H9 (cell line): ENCODE measurements around the gene HSPB2. TPM values are rescaled to one million over a fixed set of nuclear protein-coding genes. Genes with fewer than 3 reads are reported as not detected.

Experiments used
- DNase-seq: peaks from one replicate; pipeline ENCODE4 v3.0.0-alpha.2; 2017
- H2AFZ ChIP-seq: one replicate; pipeline ENCODE4 v1.6.1; 2013; ENCODE audit warnings: mild to moderate bottlenecking, low read length, control low read depth, moderate library complexity
- H2AK5ac ChIP-seq: 2 replicates; pipeline ENCODE4 v1.6.1; 2013; ENCODE audit warnings: low read length, control low read depth, mixed read lengths; ENCODE audit not compliant: insufficient read length
- H2BK120ac ChIP-seq: one replicate; pipeline ENCODE4 v1.6.1; 2013; ENCODE audit warnings: low read depth, mild to moderate bottlenecking, low read length, control low read depth, inconsistent platforms; ENCODE audit not compliant: poor library complexity, severe bottlenecking
- H2BK12ac ChIP-seq: 2 replicates; pipeline ENCODE4 v1.6.1; 2013; ENCODE audit warnings: low read length, control low read depth, mixed read lengths, low read depth; ENCODE audit not compliant: insufficient read length
- H2BK15ac ChIP-seq: 2 replicates; pipeline ENCODE4 v1.6.1; 2013; ENCODE audit warnings: low read depth, low read length, control low read depth
- H2BK20ac ChIP-seq: one replicate; pipeline ENCODE4 v1.6.1; 2013; ENCODE audit warnings: low read depth, mild to moderate bottlenecking, low read length, control low read depth, inconsistent platforms; ENCODE audit not compliant: poor library complexity, severe bottlenecking
- H2BK5ac ChIP-seq: 2 replicates; pipeline ENCODE4 v1.6.1; 2013; ENCODE audit warnings: low read length, control low read depth, mixed read lengths; ENCODE audit not compliant: insufficient read length
- H3K14ac ChIP-seq: 2 replicates; pipeline ENCODE4 v1.6.1; 2013; ENCODE audit warnings: low read length, control low read depth; ENCODE audit not compliant: insufficient read depth
- H3K18ac ChIP-seq: 2 replicates; pipeline ENCODE4 v1.6.1; 2013; ENCODE audit warnings: low read depth, mild to moderate bottlenecking, mixed read lengths, low read length, control low read depth; ENCODE audit not compliant: insufficient read length
- H3K23ac ChIP-seq: 2 replicates; pipeline ENCODE4 v1.6.1; 2013; ENCODE audit warnings: low read length, control low read depth, mixed read lengths, low read depth; ENCODE audit not compliant: insufficient read length
- H3K23me2 ChIP-seq: 2 replicates; pipeline ENCODE4 v1.6.1; 2013; ENCODE audit warnings: low read depth, mild to moderate bottlenecking, mixed read lengths, low read length, control low read depth; ENCODE audit not compliant: insufficient read length, poor library complexity, severe bottlenecking
- H3K27ac ChIP-seq: 2 replicates; pipeline ENCODE4 v1.5.1; 2013; ENCODE audit warnings: low read length, control low read depth, mixed read lengths, low read depth; ENCODE audit not compliant: insufficient read length
- H3K27me3 ChIP-seq: 2 replicates; pipeline ENCODE4 v1.6.1; 2013; ENCODE audit warnings: low read length, control low read depth, inconsistent platforms; ENCODE audit not compliant: insufficient read depth
- H3K4ac ChIP-seq: 2 replicates; pipeline ENCODE4 v1.6.1; 2013; ENCODE audit warnings: low read depth, mild to moderate bottlenecking, control low read depth, inconsistent platforms, low read length, moderate library complexity
- H3K4me1 ChIP-seq: 2 replicates; pipeline ENCODE4 v1.6.1; 2013; ENCODE audit warnings: low read length, control low read depth, inconsistent platforms; ENCODE audit not compliant: insufficient read depth
- H3K4me2 ChIP-seq: 2 replicates; pipeline ENCODE4 v1.6.1; 2013; ENCODE audit warnings: low read length, control low read depth, mixed read lengths; ENCODE audit not compliant: insufficient read length, insufficient read depth
- H3K56ac ChIP-seq: 2 replicates; pipeline ENCODE4 v1.6.1; 2013; ENCODE audit warnings: low read depth, mild to moderate bottlenecking, mixed read lengths, low read length, control low read depth; ENCODE audit not compliant: insufficient read length
- H3K79me1 ChIP-seq: 2 replicates; pipeline ENCODE4 v1.6.1; 2013; ENCODE audit warnings: low read depth, mild to moderate bottlenecking, moderate library complexity, low read length, control low read depth, inconsistent platforms; ENCODE audit not compliant: insufficient read depth, poor library complexity, severe bottlenecking
- H3K79me2 ChIP-seq: 2 replicates; pipeline ENCODE4 v1.6.1; 2013; ENCODE audit warnings: low read length, control low read depth, inconsistent platforms; ENCODE audit not compliant: insufficient read depth
- H3K9ac ChIP-seq: 2 replicates; pipeline ENCODE4 v1.6.1; 2013; ENCODE audit warnings: low read length, control low read depth, mixed read lengths; ENCODE audit not compliant: insufficient read length; ENCODE audit errors: extremely low read depth
- H3K9me3 ChIP-seq: one replicate; pipeline ENCODE4 v1.6.1; 2013; ENCODE audit warnings: low read depth, low read length, inconsistent platforms; ENCODE audit not compliant: control insufficient read depth
- H3T11ph ChIP-seq: one replicate; pipeline ENCODE4 v1.6.1; 2013; ENCODE audit warnings: mild to moderate bottlenecking, low read length, control low read depth, inconsistent platforms
- H4K20me1 ChIP-seq: one replicate; pipeline ENCODE4 v1.6.1; 2013; ENCODE audit not compliant: control insufficient read depth, insufficient read length, insufficient read depth
- H4K5ac ChIP-seq: 2 replicates; pipeline ENCODE4 v1.6.1; 2013; ENCODE audit warnings: low read depth, mild to moderate bottlenecking, mixed read lengths, low read length, control low read depth; ENCODE audit not compliant: insufficient read length
- H4K8ac ChIP-seq: replicated peaks from 2 replicates; pipeline ENCODE4 v1.6.1; 2013; ENCODE audit warnings: low read length, control low read depth, mixed read lengths, low read depth; ENCODE audit not compliant: insufficient read length
- H4K91ac ChIP-seq: 2 replicates; pipeline ENCODE4 v1.6.1; 2013; ENCODE audit warnings: low read depth, mild to moderate bottlenecking, moderate library complexity, mixed read lengths, low read length, control low read depth; ENCODE audit not compliant: insufficient read length
- H3K27ac Mint-ChIP-seq, 3 experiments: 2 replicates in 2 of 3; 3 replicates in 1 of 3; pipeline ENCODE4 v1.8.0; 2020 to 2021; ENCODE audit warnings: mixed read lengths in 3 of 3, mild to moderate bottlenecking in 1 of 3, moderate library complexity in 1 of 3
- H3K27me3 Mint-ChIP-seq: 2 replicates; pipeline ENCODE4 v1.8.0; 2021; ENCODE audit warnings: low read depth, mild to moderate bottlenecking, moderate library complexity, mixed read lengths
- H3K36me3 Mint-ChIP-seq, 3 experiments: 2 replicates in 2 of 3; 3 replicates in 1 of 3; pipeline ENCODE4 v1.8.0; 2020 to 2021; ENCODE audit warnings: low read depth in 3 of 3, mixed read lengths in 3 of 3; ENCODE audit not compliant: insufficient read depth in 1 of 3
- H3K4me1 Mint-ChIP-seq, 2 experiments: 2 replicates each; pipeline ENCODE4 v1.8.0; 2020; ENCODE audit warnings: mixed read lengths in 2 of 2
- H3K4me3 Mint-ChIP-seq, 2 experiments: 2 replicates in 1 of 2; 3 replicates in 1 of 2; pipeline ENCODE4 v1.8.0; 2020 to 2021; ENCODE audit warnings: mild to moderate bottlenecking in 2 of 2, mixed read lengths in 2 of 2, moderate library complexity in 1 of 2
- H3K9me3 Mint-ChIP-seq, 2 experiments: 2 replicates in 1 of 2; 3 replicates in 1 of 2; pipeline ENCODE4 v1.8.0; 2020; ENCODE audit warnings: mild to moderate bottlenecking in 2 of 2, mixed read lengths in 2 of 2, moderate library complexity in 1 of 2
- WGBS: extraction: QIAGEN DNeasy Blood & Tissue Kit; methylation state at CpG from one replicate; pipeline ENCODE4 v1.1.7; 2013; ENCODE audit warnings: missing lambda C conversion rate, low lambda C conversion rate, mixed read lengths; ENCODE audit not compliant: insufficient read length; ENCODE audit errors: extremely low coverage; 5-methylcytosine and 5-hydroxymethylcytosine counted together
- total RNA-seq: library from RNA; stranded (reverse); gene quantifications from 2 replicates; pipeline ENCODE4 v1.2.1, GENCODE V29; 2021
- TF ChIP-seq, protein P1 (sequence below): fragments of 200-600 bp; sonication (generic); conservative IDR thresholded peaks from 3 replicates; pipeline ENCODE4 v1.8.0; 2021; ENCODE audit warnings: antibody characterized with exemption, mild to moderate bottlenecking

HSPB2 gene
- total RNA-seq, 1 experiment from 2014 or later = 0.22 TPM

DNA sequence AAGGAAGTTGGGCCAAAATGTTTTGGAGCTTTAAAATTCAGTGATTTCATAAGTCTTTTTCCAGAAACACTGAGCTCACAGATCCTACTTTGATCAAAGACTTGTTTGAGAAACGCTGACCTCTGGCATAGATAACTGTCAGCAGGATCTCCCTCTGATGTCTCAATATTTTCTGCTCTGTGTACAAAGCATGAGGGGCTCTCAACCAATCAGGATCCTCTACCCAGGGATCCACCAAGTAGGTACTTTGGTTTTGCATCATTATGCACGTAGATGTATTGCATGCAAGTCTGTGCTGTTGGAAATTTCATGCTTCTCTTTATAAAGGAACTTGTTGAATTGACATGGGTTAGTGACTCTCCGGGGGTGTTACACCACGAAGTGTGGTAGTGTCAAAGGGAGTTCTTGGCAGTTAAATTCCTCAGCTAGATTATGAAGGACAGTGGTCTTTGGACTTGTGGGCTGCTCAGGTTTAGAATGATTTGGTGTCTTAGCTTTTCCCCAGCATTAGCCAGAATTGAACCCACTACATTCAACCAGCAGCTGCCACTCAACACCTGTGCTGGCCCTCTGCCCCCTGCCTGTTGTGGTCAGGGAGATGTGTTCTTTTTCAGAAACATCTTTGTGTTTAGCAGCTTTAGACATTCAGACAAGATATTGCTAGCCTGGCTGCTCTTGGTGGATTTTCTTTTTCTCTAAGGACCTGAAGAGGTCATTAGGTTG, 22.9 kb downstream of the HSPB2 start:
- Mint-ChIP-seq H3K4me1 (peaks cover 33 to 42% of the 10 kb centered on the region in 2 experiments), H3K36me3 (no peaks in the 10 kb centered on the region)

More for the DNA sequence above, 22.9 kb downstream of the HSPB2 start:
- H3K56ac ChIP-seq = no peak overlapping the region
- H3K14ac ChIP-seq = no peak overlapping the region
- 0 out of 7 replicates have a peak overlapping the region, but pooled peaks of 1 of the 3 experiments have one; percentile 33 for H3K27ac Mint-ChIP-seq
- H3K27ac ChIP-seq = no peak overlapping the region
- no peaks in the 10 kb centered on the region for H3K9me3 ChIP-seq
- no peak overlapping the region for H2AFZ ChIP-seq
- no peak overlapping the region for H3K4ac ChIP-seq
- H3K79me2 ChIP-seq = no peaks in the 10 kb centered on the region
- H3K18ac ChIP-seq = no peak overlapping the region
- no peak overlapping the region for H3K4me2 ChIP-seq
- no peaks in the 10 kb centered on the region for H4K20me1 ChIP-seq
- H3K4me3 Mint-ChIP-seq = no peak overlapping the region; a peak in 1 of 5 replicates
- no peak overlapping the region for H2BK5ac ChIP-seq
- peaks cover 1% of the 10 kb centered on the region; the same call in 1 of the 2 replicates for H3K27me3 Mint-ChIP-seq
- peaks cover 5% of the 10 kb centered on the region; the same call in 1 of the 2 replicates for H3K4me1 ChIP-seq
- WGBS = no CpG with 5 or more reads among the region's 4 CpGs
- no peak overlapping the region for H3T11ph ChIP-seq
- H3K9ac ChIP-seq = no peak overlapping the region
- no peaks in the 10 kb centered on the region for H3K9me3 Mint-ChIP-seq
- no peak overlapping the region for H4K8ac ChIP-seq
- no peak overlapping the region for H2BK20ac ChIP-seq
- H2AK5ac ChIP-seq = no peak overlapping the region
- H3K27me3 ChIP-seq = no peaks in the 10 kb centered on the region
- no peak overlapping the region for H4K91ac ChIP-seq
- H3K23me2 ChIP-seq = peaks cover 5% of the 10 kb centered on the region
- no peak overlapping the region for H2BK12ac ChIP-seq
- TF ChIP-seq, protein P1, sequence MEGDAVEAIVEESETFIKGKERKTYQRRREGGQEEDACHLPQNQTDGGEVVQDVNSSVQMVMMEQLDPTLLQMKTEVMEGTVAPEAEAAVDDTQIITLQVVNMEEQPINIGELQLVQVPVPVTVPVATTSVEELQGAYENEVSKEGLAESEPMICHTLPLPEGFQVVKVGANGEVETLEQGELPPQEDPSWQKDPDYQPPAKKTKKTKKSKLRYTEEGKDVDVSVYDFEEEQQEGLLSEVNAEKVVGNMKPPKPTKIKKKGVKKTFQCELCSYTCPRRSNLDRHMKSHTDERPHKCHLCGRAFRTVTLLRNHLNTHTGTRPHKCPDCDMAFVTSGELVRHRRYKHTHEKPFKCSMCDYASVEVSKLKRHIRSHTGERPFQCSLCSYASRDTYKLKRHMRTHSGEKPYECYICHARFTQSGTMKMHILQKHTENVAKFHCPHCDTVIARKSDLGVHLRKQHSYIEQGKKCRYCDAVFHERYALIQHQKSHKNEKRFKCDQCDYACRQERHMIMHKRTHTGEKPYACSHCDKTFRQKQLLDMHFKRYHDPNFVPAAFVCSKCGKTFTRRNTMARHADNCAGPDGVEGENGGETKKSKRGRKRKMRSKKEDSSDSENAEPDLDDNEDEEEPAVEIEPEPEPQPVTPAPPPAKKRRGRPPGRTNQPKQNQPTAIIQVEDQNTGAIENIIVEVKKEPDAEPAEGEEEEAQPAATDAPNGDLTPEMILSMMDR = no peak
- H4K5ac ChIP-seq = no peak overlapping the region
- H3K23ac ChIP-seq = no peak overlapping the region
- no peak for DNase-seq
- H2BK120ac ChIP-seq = no peak overlapping the region
- H3K79me1 ChIP-seq = no peaks in the 10 kb centered on the region
- no peak overlapping the region for H2BK15ac ChIP-seq
